Esophagus mucosa (tissue), 1 donor: ENCODE results near the gene VWA7. TPM values are rescaled to one million over a fixed set of nuclear protein-coding genes. Genes with fewer than 3 reads are reported as not detected.
A peak's percentile ranks its signal among the peaks of the same experiment; 100 is the strongest.
"Not testable (repeated sequence)": the region's sequence is repeated elsewhere in the genome, so short reads cannot be mapped to it uniquely, and the experiment has no call there.

ENCODE experiments used
- ATAC-seq: fragments of 200-7000 bp; cut with Tn5 transposase; one replicate; pipeline ENCODE4 v1.9.1; 2020
- total RNA-seq: library from RNA; stranded (reverse); gene quantifications from one replicate; pipeline ENCODE4 v1.2.4, GENCODE V29; 2023
- donor health status: DM: yes; HTN: yes; CAD: no.

Gene VWA7
- total RNA-seq, 1 donor from 2014 or later: 1.6 TPM

- no peak for ATAC-seq
These were observed 22.7 kb upstream of the VWA7 start for GRCh38 chr6:31799781-31800180.

GRCh38 chr6:31797588-31797987, 20.5 kb upstream of the VWA7 start:
- no peak for ATAC-seq

- no peak for ATAC-seq
These were observed 19.9 kb upstream of the VWA7 start for GRCh38 chr6:31796993-31797385.

- peak; percentile 92 for ATAC-seq
These were observed 18.6 kb upstream of the VWA7 start, which contains the start of gene VARS1 for GRCh38 chr6:31795616-31796298. Gene VARS1, minus strand, starts transcription at chr6:31795752. Its CDS starts 535 bp downstream, at chr6:31795217.

GRCh38 chr6:31794866-31795615, 17.9 kb upstream of the VWA7 start:
- peak; percentile 10 for ATAC-seq

GRCh38 chr6:31794294-31794865, 17.3 kb upstream of the VWA7 start:
- ATAC-seq: peak; percentile 0

- ATAC-seq: not testable (repeated sequence)
These were observed 16.8 kb upstream of the VWA7 start for GRCh38 chr6:31793927-31794245.

GRCh38 chr6:31792761-31793171, 15.6 kb upstream of the VWA7 start:
- peak; percentile 48 for ATAC-seq

GRCh38 chr6:31792090-31792374, 14.9 kb upstream of the VWA7 start:
- ATAC-seq: no peak

- ATAC-seq: no peak
These were observed 14.4 kb upstream of the VWA7 start for GRCh38 chr6:31791324-31792089.

GRCh38 chr6:31785475-31785874, 8.3 kb upstream of the VWA7 start:
- no peak for ATAC-seq

GRCh38 chr6:31784098-31784925, 7.2 kb upstream of the VWA7 start:
- no peak for ATAC-seq

- no peak for ATAC-seq
These were observed 5.2 kb upstream of the VWA7 start for GRCh38 chr6:31782126-31782855.

GRCh38 chr6:31781244-31782125, 4.4 kb upstream of the VWA7 start:
- ATAC-seq: no peak

GRCh38 chr6:31780507-31781243, 3.5 kb upstream of the VWA7 start:
- ATAC-seq: no peak

GRCh38 chr6:31779908-31780307, 2.8 kb upstream of the VWA7 start:
- ATAC-seq: no peak

GRCh38 chr6:31778999-31779885, 2.1 kb upstream of the VWA7 start:
- no peak for ATAC-seq

- ATAC-seq: no peak
These were observed 1.1 kb upstream of the VWA7 start for GRCh38 chr6:31778193-31778592.

GRCh38 chr6:31777667-31778050, 531 bp upstream of the VWA7 start:
- no peak for ATAC-seq
